GM23248 (cell line): Measurements from ENCODE around the gene ZCCHC2. TPM values are rescaled to one million over a fixed set of nuclear protein-coding genes. Genes with fewer than 3 reads are reported as not detected.

ENCODE experiments used
- DNase-seq: peaks from one replicate; pipeline ENCODE4 v3.0.0-alpha.2; 2015
- H2AFZ ChIP-seq: fragments of 200-600 bp; sonication (generic); 2 replicates; pipeline ENCODE4 v1.6.1; 2016; ENCODE audit warnings: antibody characterized with exemption
- H3F3A ChIP-seq: fragments of 200-600 bp; sonication (generic); 2 replicates; pipeline ENCODE4 v1.6.1; 2016; ENCODE audit warnings: mild to moderate bottlenecking, antibody characterized with exemption, mixed run types; ENCODE audit not compliant: insufficient read depth
- H3K27ac ChIP-seq: fragments of 200-600 bp; sonication (generic); 2 replicates; pipeline ENCODE4 v1.5.1; 2016; ENCODE audit warnings: mild to moderate bottlenecking
- H3K27me3 ChIP-seq: fragments of 200-600 bp; sonication (generic); replicated peaks from 2 replicates; pipeline ENCODE4 v1.6.1; 2016; ENCODE audit warnings: mild to moderate bottlenecking; ENCODE audit not compliant: insufficient read depth
- H3K36me3 ChIP-seq: fragments of 200-600 bp; sonication (generic); 2 replicates; pipeline ENCODE4 v1.6.1; 2016; ENCODE audit warnings: low read depth, mild to moderate bottlenecking
- H3K4me1 ChIP-seq: fragments of 200-600 bp; sonication (generic); 2 replicates; pipeline ENCODE4 v1.6.1; 2016; ENCODE audit warnings: mild to moderate bottlenecking; ENCODE audit not compliant: insufficient read depth
- H3K4me2 ChIP-seq: fragments of 200-600 bp; sonication (generic); one replicate; pipeline ENCODE4 v1.6.1; 2016; ENCODE audit warnings: mild to moderate bottlenecking; ENCODE audit not compliant: unreplicated experiment
- H3K4me3 ChIP-seq: fragments of 200-600 bp; sonication (generic); 2 replicates; pipeline ENCODE4 v1.5.1; 2016; ENCODE audit warnings: mild to moderate bottlenecking
- H3K79me2 ChIP-seq: fragments of 200-600 bp; sonication (generic); 2 replicates; pipeline ENCODE4 v1.6.1; 2016; ENCODE audit warnings: mild to moderate bottlenecking; ENCODE audit not compliant: insufficient read depth
- H3K9ac ChIP-seq: fragments of 200-600 bp; sonication (generic); 2 replicates; pipeline ENCODE4 v1.6.1; 2016; ENCODE audit warnings: mild to moderate bottlenecking
- H3K9me2 ChIP-seq: fragments of 200-600 bp; sonication (generic); 2 replicates; pipeline ENCODE4 v1.6.1; 2016; ENCODE audit warnings: mixed run types, mild to moderate bottlenecking, moderate library complexity; ENCODE audit not compliant: insufficient read depth
- H3K9me3 ChIP-seq: fragments of 200-600 bp; sonication (generic); one replicate; pipeline ENCODE4 v1.6.1; 2017; ENCODE audit warnings: low read depth
- H4K20me1 ChIP-seq: fragments of 200-600 bp; sonication (generic); 2 replicates; pipeline ENCODE4 v1.6.0; 2016; ENCODE audit not compliant: insufficient read depth
- EZH2 ChIP-seq: fragments of 200-600 bp; sonication (generic); IDR thresholded peaks from 2 replicates; pipeline ENCODE4 v1.6.1; 2018; ENCODE audit warnings: antibody characterized with exemption, mild to moderate bottlenecking; ENCODE audit not compliant: insufficient read depth, poor library complexity, severe bottlenecking
- EZH2phosphoT487 ChIP-seq: fragments of 200-600 bp; sonication (generic); IDR thresholded peaks from 2 replicates; pipeline ENCODE4 v1.6.1; 2018; ENCODE audit warnings: antibody characterized with exemption, moderate library complexity, mild to moderate bottlenecking, low read depth; ENCODE audit not compliant: insufficient read depth
- WGBS, 2 experiments: methylation state at CpG; one replicate each; pipeline ENCODE4 v1.1.6; 2015 to 2017; ENCODE audit warnings: low lambda C conversion rate in 2 of 2, low coverage in 1 of 2; ENCODE audit errors: missing lambda C conversion rate in 2 of 2; 5-methylcytosine and 5-hydroxymethylcytosine counted together
- in situ Hi-C: fragments of 300-500 bp; cut with MboI; formaldehyde crosslinking; loops from 2 replicates; pipeline ENCODE4 v1.15.0; 2020
- polyA plus RNA-seq: library from polyadenylated mRNA; unstranded; fragments of >200 nt; fragmentation: Nextera tagmentation; extraction: Ambion mirVana; gene quantifications from 2 replicates; pipeline ENCODE4 v1.2.1, GENCODE V29; 2016
- total RNA-seq: library from RNA; depleted of rRNA; stranded (reverse); fragments of >200 nt; shearing (Covaris generic); gene quantifications from 2 replicates; pipeline ENCODE4 v1.2.3, GENCODE V29; 2014

ZCCHC2 gene
- total and polyA plus RNA-seq, 2 experiments from 2014 or later = 0.81 to 1.7 TPM

DNA sequence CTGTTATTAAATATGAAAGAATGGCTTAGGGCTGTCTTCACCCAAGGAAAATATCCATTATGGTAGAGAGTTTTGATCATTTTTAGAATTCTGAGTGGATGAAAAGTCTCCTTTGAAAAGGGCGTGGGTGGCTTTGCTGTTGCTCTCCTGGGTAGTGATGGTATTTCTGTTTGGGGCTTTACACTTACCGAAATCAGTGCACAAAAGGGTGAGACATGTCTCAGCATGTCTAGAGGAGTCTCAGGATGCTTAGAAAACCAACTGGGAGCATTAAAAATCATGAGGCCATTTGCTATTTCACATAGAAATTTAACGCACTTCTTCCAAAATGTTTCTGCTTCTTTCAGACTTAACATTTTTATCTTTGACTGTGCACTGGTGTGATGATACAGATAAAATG is 49.6 kb downstream of the ZCCHC2 start:
- Histone ChIP-seq H3F3A (no peaks in the 10 kb centered on the region), H3K4me1 (no peaks in the 10 kb centered on the region), H3K27ac (no peak overlapping the region), H3K79me2 (no peaks in the 10 kb centered on the region), H3K9me3 (no peaks in the 10 kb centered on the region), H3K4me3 (no peak overlapping the region), H3K9ac (no peak overlapping the region), H3K4me2 (no peak overlapping the region), H2AFZ (no peak overlapping the region), H3K27me3 (no peaks in the 10 kb centered on the region), H3K36me3 (peaks cover 22% of the 10 kb centered on the region), H4K20me1 (no peaks in the 10 kb centered on the region), H3K9me2 (no peaks in the 10 kb centered on the region)
- in situ Hi-C loops = loop anchor here (25.0 kb wide), 1 partner anchor 385 kb away; the partner anchor contains the start of genes PIGN and RELCH
- DNase-seq = no peak
- WGBS, 2 experiments = 94 to 95% methylated on average over 3 of the region's 3 CpGs
- TF ChIP-seq EZH2phosphoT487 = no peak

DNA sequence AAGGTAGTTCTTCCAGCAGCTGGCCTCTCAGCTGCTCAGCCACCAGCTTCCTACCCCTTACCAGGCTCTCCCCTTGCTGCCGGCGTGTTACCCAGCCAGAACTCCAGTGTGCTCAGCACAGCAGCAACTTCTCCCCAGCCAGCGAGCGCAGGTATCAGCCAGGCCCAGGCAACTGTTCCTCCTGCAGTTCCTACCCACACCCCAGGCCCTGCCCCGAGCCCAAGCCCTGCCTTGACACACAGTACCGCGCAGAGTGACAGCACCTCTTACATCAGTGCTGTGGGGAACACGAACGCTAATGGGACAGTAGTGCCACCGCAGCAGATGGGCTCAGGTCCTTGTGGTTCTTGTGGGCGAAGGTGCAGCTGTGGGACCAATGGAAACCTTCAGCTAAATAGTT is 52.0 kb downstream of the ZCCHC2 start:
- H3K9me3 ChIP-seq = no peaks in the 10 kb centered on the region

DNA sequence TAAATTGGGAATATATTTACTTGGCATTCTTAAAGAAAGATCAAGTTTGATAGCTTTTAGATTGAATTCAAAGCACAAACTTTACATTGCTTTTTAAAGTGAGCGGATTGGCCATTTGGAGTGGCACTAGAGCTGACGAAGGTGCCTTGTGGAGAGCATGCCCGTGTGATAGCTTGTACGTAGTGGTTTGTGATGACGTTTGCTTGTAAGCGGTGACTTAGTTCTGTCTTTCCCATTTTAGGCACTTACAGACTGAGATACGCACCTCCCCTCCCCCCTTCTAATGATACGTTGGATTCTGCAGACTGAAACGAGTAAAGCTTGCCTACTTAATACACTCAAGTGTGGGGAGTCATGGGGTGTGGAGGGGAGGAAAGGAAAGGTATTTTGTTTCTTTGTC is 53.4 kb downstream of the ZCCHC2 start:
- Histone ChIP-seq H3K9me2 (no peaks in the 10 kb centered on the region), H3K4me3 (no peak overlapping the region), H3K9ac (no peak overlapping the region), H3F3A (no peaks in the 10 kb centered on the region), H3K27me3 (no peaks in the 10 kb centered on the region), H3K27ac (no peak overlapping the region), H3K9me3 (no peaks in the 10 kb centered on the region), H3K4me1 (no peaks in the 10 kb centered on the region), H2AFZ (no peak overlapping the region), H3K4me2 (no peak overlapping the region), H4K20me1 (no peaks in the 10 kb centered on the region), H3K36me3 (peaks cover 9% of the 10 kb centered on the region), H3K79me2 (no peaks in the 10 kb centered on the region)
- TF ChIP-seq EZH2phosphoT487 (no peak), EZH2 (no peak)
- DNase-seq = no peak
- in situ Hi-C loops = no loop called here
- 92 to 94% methylated on average over 9 of the region's 9 CpGs for whole genome bisulfite sequencing, 2 experiments

More for the DNA sequence above, 52.0 kb downstream of the ZCCHC2 start:
- H3K27ac ChIP-seq = no peak overlapping the region
- no peaks in the 10 kb centered on the region for H3K4me1 ChIP-seq
- peaks cover 22% of the 10 kb centered on the region for H3K36me3 ChIP-seq
- no peaks in the 10 kb centered on the region for H3K27me3 ChIP-seq
- no peak overlapping the region for H3K9ac ChIP-seq
- no peak overlapping the region for H2AFZ ChIP-seq
- no peaks in the 10 kb centered on the region for H3K9me2 ChIP-seq
- no peak for TF ChIP-seq EZH2phosphoT487
- TF ChIP-seq EZH2 = no peak
- no peaks in the 10 kb centered on the region for H3K79me2 ChIP-seq
- in situ Hi-C loops = loop anchor here (25.0 kb wide), 1 partner anchor 387 kb away; the partner anchor contains the start of genes PIGN and RELCH
- no peaks in the 10 kb centered on the region for H4K20me1 ChIP-seq
- DNase-seq = no peak
- WGBS, 2 experiments = 98 to 99% methylated on average over 11 of the region's 11 CpGs
- no peaks in the 10 kb centered on the region for H3F3A ChIP-seq
- H3K4me2 ChIP-seq = no peak overlapping the region
- H3K4me3 ChIP-seq = no peak overlapping the region

DNA sequence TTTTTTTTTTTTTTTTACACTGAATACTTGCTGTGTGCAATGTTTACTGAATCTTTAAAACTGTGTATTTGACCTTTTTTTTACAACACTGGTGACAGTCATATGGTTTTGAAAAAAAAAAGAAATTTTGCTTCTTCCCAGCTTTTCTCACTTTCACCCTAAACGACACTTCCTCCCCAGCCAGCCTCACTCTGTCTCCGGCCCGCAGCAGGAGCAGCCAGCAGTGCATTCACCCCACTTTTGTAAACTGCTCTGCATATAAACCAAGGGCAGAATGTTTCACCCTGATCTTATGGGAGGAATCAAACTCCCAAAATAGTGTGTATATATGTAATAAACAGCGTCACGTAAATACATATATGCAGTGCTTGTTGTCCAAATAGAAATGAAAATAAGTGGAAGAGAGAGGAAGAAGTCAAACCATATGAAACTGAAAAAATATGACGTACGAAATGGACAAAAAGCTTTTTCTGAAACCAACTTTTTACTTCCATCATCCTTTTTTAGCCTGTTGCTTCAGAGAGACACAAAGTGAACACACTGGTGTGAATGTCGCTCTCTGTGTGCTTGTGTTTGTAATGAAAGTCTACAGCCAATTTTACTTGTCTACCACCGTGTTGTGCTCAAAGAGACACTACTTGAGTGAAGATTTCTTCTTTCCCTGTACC is 54.2 kb downstream of the ZCCHC2 start:
- no peak overlapping the region for H2AFZ ChIP-seq
- peaks cover 9% of the 10 kb centered on the region for H3K36me3 ChIP-seq
- H3K27ac ChIP-seq = no peak overlapping the region
- no peaks in the 10 kb centered on the region for H3K79me2 ChIP-seq
- no peak overlapping the region for H3K4me2 ChIP-seq
- no peaks in the 10 kb centered on the region for H3K4me1 ChIP-seq
- no peaks in the 10 kb centered on the region for H4K20me1 ChIP-seq
- H3K9ac ChIP-seq = no peak overlapping the region
- H3K27me3 ChIP-seq = no peaks in the 10 kb centered on the region
- TF ChIP-seq EZH2phosphoT487 = no peak
- TF ChIP-seq EZH2 = no peak
- H3F3A ChIP-seq = no peaks in the 10 kb centered on the region
- WGBS, 2 experiments = 95 to 96% methylated on average over 9 of the region's 9 CpGs
- H3K4me3 ChIP-seq = no peak overlapping the region
- no peaks in the 10 kb centered on the region for H3K9me3 ChIP-seq
- in situ Hi-C loops = no loop called here
- DNase-seq = no peak
- no peaks in the 10 kb centered on the region for H3K9me2 ChIP-seq
